Measurements from ENCODE around the gene STKLD1. TPM values are rescaled to one million over a fixed set of nuclear protein-coding genes. Genes with fewer than 3 reads are reported as not detected.

STKLD1 gene
- total RNA-seq, 4 donors from 2014 or later = 0.22 to 1.0 (median 0.69) TPM

- Histone ChIP-seq H3K9me3 (no peaks in the 10 kb centered on the region), H3K4me3 (no peak overlapping the region), H3K4me1 (no peaks in the 10 kb centered on the region), H3K36me3 (peaks cover 0 to 18% (median 0%) of the 10 kb centered on the region in 3 donors), H3K27ac (no peak overlapping the region), H3K27me3 (peaks cover 0 to 21% of the 10 kb centered on the region in 2 donors)
- no peak for DNase-seq (ENCODE audit: low spot score in 2 of 2)
- WGBS, 2 donors = 24 to 26% methylated on average over 13 to 14 of the region's 14 CpGs
- TF ChIP-seq POLR2A (IDR thresholded peaks at IDR 0.05) = no peak
- TF ChIP-seq, protein P1, sequence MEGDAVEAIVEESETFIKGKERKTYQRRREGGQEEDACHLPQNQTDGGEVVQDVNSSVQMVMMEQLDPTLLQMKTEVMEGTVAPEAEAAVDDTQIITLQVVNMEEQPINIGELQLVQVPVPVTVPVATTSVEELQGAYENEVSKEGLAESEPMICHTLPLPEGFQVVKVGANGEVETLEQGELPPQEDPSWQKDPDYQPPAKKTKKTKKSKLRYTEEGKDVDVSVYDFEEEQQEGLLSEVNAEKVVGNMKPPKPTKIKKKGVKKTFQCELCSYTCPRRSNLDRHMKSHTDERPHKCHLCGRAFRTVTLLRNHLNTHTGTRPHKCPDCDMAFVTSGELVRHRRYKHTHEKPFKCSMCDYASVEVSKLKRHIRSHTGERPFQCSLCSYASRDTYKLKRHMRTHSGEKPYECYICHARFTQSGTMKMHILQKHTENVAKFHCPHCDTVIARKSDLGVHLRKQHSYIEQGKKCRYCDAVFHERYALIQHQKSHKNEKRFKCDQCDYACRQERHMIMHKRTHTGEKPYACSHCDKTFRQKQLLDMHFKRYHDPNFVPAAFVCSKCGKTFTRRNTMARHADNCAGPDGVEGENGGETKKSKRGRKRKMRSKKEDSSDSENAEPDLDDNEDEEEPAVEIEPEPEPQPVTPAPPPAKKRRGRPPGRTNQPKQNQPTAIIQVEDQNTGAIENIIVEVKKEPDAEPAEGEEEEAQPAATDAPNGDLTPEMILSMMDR (IDR thresholded peaks at IDR 0.05) = no peak
- TF ChIP-seq EP300 (IDR thresholded peaks at IDR 0.05) = no peak
These were observed 20.8 kb downstream of the STKLD1 start for GRCh38 chr9:133396952-133397351.

- DNase-seq (ENCODE audit: low spot score in 2 of 2) = no peak
- Histone ChIP-seq H3K27me3 (peaks cover 0 to 18% of the 10 kb centered on the region in 2 donors), H3K36me3 (peaks cover 0 to 23% (median 0%) of the 10 kb centered on the region in 3 donors), H3K4me1 (no peaks in the 10 kb centered on the region), H3K4me3 (no peak overlapping the region), H3K9me3 (no peaks in the 10 kb centered on the region), H3K27ac (no peak overlapping the region)
- WGBS, 2 donors = 71 to 75% methylated on average over 6 of the region's 6 CpGs
- TF ChIP-seq POLR2A (IDR thresholded peaks at IDR 0.05) = no peak
- no peak for TF ChIP-seq EP300 (IDR thresholded peaks at IDR 0.05)
- TF ChIP-seq, protein P1 (IDR thresholded peaks at IDR 0.05) = no peak
These were observed 21.2 kb downstream of the STKLD1 start for GRCh38 chr9:133397370-133397769.

DNA sequence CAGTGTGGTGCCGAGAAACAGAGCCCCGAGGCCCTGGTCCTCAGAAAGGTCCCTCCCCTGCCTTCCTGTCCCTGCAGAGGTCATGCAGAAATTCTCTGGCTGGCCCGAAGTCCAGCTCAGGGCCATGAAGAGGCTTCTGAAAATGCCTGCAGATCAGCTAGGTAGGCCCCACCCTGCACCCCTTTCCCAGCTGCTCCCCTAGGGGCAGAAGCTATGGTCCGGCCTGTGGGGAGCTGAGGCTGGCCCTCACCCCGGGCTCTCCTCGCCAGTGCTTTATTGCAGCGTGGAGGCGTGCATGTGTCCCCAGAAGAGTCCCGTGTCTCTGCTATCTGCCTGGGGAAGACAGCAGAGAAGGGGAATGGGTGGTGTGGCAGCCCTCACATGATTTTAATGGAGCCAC is 21.7 kb downstream of the STKLD1 start:
- 48 to 60% methylated on average over 7 to 8 of the region's 9 CpGs for WGBS, 2 donors
- no peak for DNase-seq (ENCODE audit: low spot score in 2 of 2)
- TF ChIP-seq, protein P1 (IDR thresholded peaks at IDR 0.05) = no peak
- no peak for TF ChIP-seq EP300 (IDR thresholded peaks at IDR 0.05)
- peaks cover 0 to 18% of the 10 kb centered on the region in 2 donors for H3K27me3 ChIP-seq
- H3K27ac ChIP-seq = no peak overlapping the region
- no peaks in the 10 kb centered on the region for H3K4me1 ChIP-seq
- no peak overlapping the region for H3K4me3 ChIP-seq
- H3K36me3 ChIP-seq = peaks cover 0 to 28% (median 0%) of the 10 kb centered on the region in 3 donors
- no peaks in the 10 kb centered on the region for H3K9me3 ChIP-seq

DNA sequence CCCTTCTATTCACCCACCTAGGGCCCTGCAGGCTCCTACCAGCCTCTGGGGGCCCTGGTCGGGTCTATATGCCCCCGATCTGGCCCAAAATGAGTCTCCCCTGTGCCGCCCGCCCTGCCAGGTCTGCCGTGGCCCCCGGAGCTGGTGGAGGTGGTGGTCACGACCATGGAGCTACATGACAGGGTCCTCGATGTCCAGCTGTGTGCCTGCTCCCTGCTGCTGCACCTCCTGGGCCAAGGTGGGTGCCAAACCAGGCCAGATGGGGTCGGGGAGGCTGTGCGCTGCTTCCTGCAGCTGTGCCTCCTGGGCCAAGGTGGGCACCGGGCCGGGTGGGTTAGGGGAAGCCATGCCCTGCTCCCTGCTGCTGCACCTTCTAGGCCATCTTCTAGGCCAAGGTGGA is 24.1 kb downstream of the STKLD1 start:
- Histone ChIP-seq H3K4me3 (no peak overlapping the region), H3K4me1 (no peaks in the 10 kb centered on the region), H3K27ac (no peak overlapping the region), H3K9me3 (no peaks in the 10 kb centered on the region), H3K27me3 (peaks cover 0 to 2% of the 10 kb centered on the region in 2 donors), H3K36me3 (peaks cover 0 to 49% (median 0%) of the 10 kb centered on the region in 3 donors)
- 90 to 100% methylated on average over 4 to 8 of the region's 12 CpGs for WGBS, 2 donors
- DNase-seq (ENCODE audit: low spot score in 2 of 2) = no peak
- TF ChIP-seq, protein P1 (IDR thresholded peaks at IDR 0.05) = no peak
- TF ChIP-seq POLR2A (IDR thresholded peaks at IDR 0.05) = no peak
- TF ChIP-seq EP300 (IDR thresholded peaks at IDR 0.05) = no peak

GRCh38 chr9:133401588-133401987 is 25.4 kb downstream of the STKLD1 start:
- no peak for TF ChIP-seq POLR2A (IDR thresholded peaks at IDR 0.05)
- TF ChIP-seq, protein P1 (IDR thresholded peaks at IDR 0.05) = no peak
- no peak for TF ChIP-seq EP300 (IDR thresholded peaks at IDR 0.05)
- Histone ChIP-seq H3K36me3 (peaks cover 0 to 62% (median 0%) of the 10 kb centered on the region in 3 donors), H3K27ac (no peak overlapping the region), H3K4me3 (no peak overlapping the region), H3K27me3 (no peaks in the 10 kb centered on the region), H3K4me1 (no peaks in the 10 kb centered on the region), H3K9me3 (no peaks in the 10 kb centered on the region)
- WGBS, 2 donors = 88 to 95% methylated on average over 2 to 6 of the region's 6 CpGs
- no peak for DNase-seq (ENCODE audit: low spot score in 2 of 2)

All from tibial nerve (tissue), 4 donors.